GM18951 (cell line): Measurements from ENCODE around the gene TTC7B.

Experiments
- POLR2A ChIP-seq: IDR thresholded peaks from 4 replicates; pipeline ENCODE4 v1.6.1; 2011; ENCODE audit warnings: mild to moderate bottlenecking; ENCODE audit not compliant: insufficient read length, insufficient read depth; ENCODE audit errors: extremely low read depth
- in situ Hi-C: fragments of 300-500 bp; cut with MboI; formaldehyde crosslinking; loops from one replicate; pipeline ENCODE4 v1.12.0; 2022; ENCODE audit warnings: low sequenced_read_pairs, mixed read lengths, inconsistent platforms; ENCODE audit not compliant: unreplicated experiment

Gene TTC7B

GRCh38 chr14:90820958-90821357 lies 4.7 kb upstream of the TTC7B start:
- TF ChIP-seq POLR2A, result no peak
- in situ Hi-C loops, result no loop called here

- in situ Hi-C loops, result no loop called here
Observed at GRCh38 chr14:90819734-90820393, 3.6 kb upstream of the TTC7B start.

GRCh38 chr14:90818715-90819114 lies 2.5 kb upstream of the TTC7B start:
- no peak for TF ChIP-seq POLR2A
- in situ Hi-C loops, result no loop called here

More at GRCh38 chr14:90819734-90820393, 3.6 kb upstream of the TTC7B start:
- TF ChIP-seq POLR2A, result no peak

GRCh38 chr14:90816681-90817436 lies 629 bp upstream of the TTC7B start:
- in situ Hi-C loops, result no loop called here
- TF ChIP-seq POLR2A, result no peak

GRCh38 chr14:90815572-90815821 lies 733 bp downstream of the TTC7B start:
- in situ Hi-C loops, result no loop called here

GRCh38 chr14:90814806-90815571 lies 1.2 kb downstream of the TTC7B start:
- TF ChIP-seq POLR2A, result no peak

More at GRCh38 chr14:90815572-90815821, 733 bp downstream of the TTC7B start:
- no peak for TF ChIP-seq POLR2A

GRCh38 chr14:90813442-90813841 lies 2.8 kb downstream of the TTC7B start:
- in situ Hi-C loops, result no loop called here
- no peak for TF ChIP-seq POLR2A

More at GRCh38 chr14:90814806-90815571, 1.2 kb downstream of the TTC7B start:
- in situ Hi-C loops, result no loop called here

- TF ChIP-seq POLR2A, result no peak
- in situ Hi-C loops, result no loop called here
Observed at GRCh38 chr14:90812109-90812508, 4.1 kb downstream of the TTC7B start.

DNA sequence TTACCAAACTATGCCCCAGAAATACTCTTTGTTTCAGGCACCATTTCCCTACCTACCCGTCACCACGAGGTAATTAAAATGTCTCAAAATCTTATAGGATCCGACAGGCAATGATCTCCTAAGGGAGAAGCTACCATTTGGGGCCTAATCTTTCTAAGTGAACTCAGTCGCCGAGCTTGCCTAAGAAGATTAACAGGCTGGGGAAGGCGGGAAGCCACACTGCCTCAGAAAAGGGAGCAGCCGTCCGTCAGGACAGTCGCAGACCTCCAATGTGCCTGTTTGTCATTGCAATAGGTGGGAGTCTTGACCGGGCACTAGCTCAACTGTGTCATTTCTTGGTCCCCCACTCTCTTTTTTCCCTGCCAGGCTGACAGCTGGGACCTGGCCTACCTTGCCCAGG lies 4.6 kb downstream of the TTC7B start:
- no peak for TF ChIP-seq POLR2A
- in situ Hi-C loops, result no loop called here

DNA sequence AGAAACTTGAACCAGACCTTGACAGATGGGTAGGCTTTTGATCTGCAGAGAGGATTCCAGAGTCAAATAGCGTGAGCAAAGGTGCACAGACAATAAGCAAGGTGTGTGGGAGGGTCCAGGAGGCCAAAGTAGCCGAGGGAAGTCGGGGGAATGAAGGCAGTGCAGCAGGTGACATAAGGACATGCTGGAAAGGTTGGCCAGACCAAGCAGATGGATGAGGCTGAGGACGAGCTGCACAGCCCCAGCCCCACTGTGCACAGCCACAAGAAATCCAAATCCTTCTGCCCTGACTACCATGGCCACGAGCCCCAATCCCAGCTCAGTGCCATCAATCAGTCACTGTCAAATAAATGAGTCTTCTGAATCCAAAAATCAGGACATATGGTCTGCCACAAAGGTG lies 5.4 kb downstream of the TTC7B start:
- no peak for TF ChIP-seq POLR2A
- in situ Hi-C loops, result no loop called here

GRCh38 chr14:90809530-90810312 lies 6.5 kb downstream of the TTC7B start:
- in situ Hi-C loops, result no loop called here
- no peak for TF ChIP-seq POLR2A

- no peak for TF ChIP-seq POLR2A
- in situ Hi-C loops, result no loop called here
Observed at GRCh38 chr14:90808759-90809529, 7.3 kb downstream of the TTC7B start.
